Endothelial cell of umbilical vein (primary cell): ENCODE measurements around the gene ZDHHC11B. TPM values are rescaled to one million over a fixed set of nuclear protein-coding genes. Genes with fewer than 3 reads are reported as not detected.

Source experiments
- BruUV-seq: library from RNA; stranded (reverse); fragments of 400-500 nt; replicated peaks from 2 replicates; lab custom pipeline; 2021; lab: Mats Ljungman, UMichigan
- CTCF ChIA-PET: fragments of 300-600, 350-600 bp; sonication (Branson Sonifier 250); formaldehyde crosslinking; loops from one replicate; lab custom pipeline; 2021; ENCODE audit warnings: antibody characterized with exemption, inconsistent platforms; lab: Charles Lee
- POLR2A ChIA-PET: fragments of 300-600, 350-600 bp; sonication (Branson Sonifier 250); formaldehyde crosslinking; loops from one replicate; lab custom pipeline; 2021; ENCODE audit warnings: antibody characterized with exemption, inconsistent platforms; lab: Charles Lee
- DNase-seq: peaks from one replicate; pipeline ENCODE4 v3.0.0-alpha.2; 2011; ENCODE audit warnings: low read depth, low spot score
- FAIRE-seq: peaks from 2 replicates; lab custom pipeline; 2011; peaks lifted over from hg19 to GRCh38; lab: Jason Lieb, UNC
- H2AFZ ChIP-seq: 2 replicates; pipeline ENCODE4 v1.6.0; 2012; ENCODE audit warnings: low read depth, low read length, control low read depth, inconsistent platforms
- H3K27ac ChIP-seq: 2 replicates; pipeline ENCODE4 v1.5.1; 2011; ENCODE audit warnings: low read depth, mild to moderate bottlenecking, control low read depth, low read length, moderate library complexity; ENCODE audit not compliant: insufficient read depth
- H3K27me3 ChIP-seq, 2 experiments: 2 replicates each; pipeline versions ENCODE4 v1.6.0 to v1.6.1; 2011; ENCODE audit warnings: low read length in 2 of 2, mixed read lengths in 1 of 2; ENCODE audit not compliant: control insufficient read depth in 2 of 2, insufficient read depth in 2 of 2
- H3K36me3 ChIP-seq, 2 experiments: 2 replicates in 1 of 2; 3 replicates in 1 of 2; pipeline ENCODE4 v1.5.1; 2011; ENCODE audit warnings: low read length in 2 of 2, mild to moderate bottlenecking in 1 of 2, moderate library complexity in 1 of 2; ENCODE audit not compliant: control insufficient read depth in 2 of 2, insufficient read depth in 2 of 2; ENCODE audit errors: extremely low read depth in 1 of 2
- H3K4me1 ChIP-seq: 3 replicates; pipeline ENCODE4 v1.5.1; 2011; ENCODE audit warnings: mild to moderate bottlenecking, low read length; ENCODE audit not compliant: control insufficient read depth, insufficient read depth; ENCODE audit errors: extremely low read depth
- H3K4me2 ChIP-seq: 2 replicates; pipeline ENCODE4 v1.6.1; 2011; ENCODE audit warnings: low read length, control low read depth, mixed read lengths; ENCODE audit not compliant: insufficient read depth
- H3K4me3 ChIP-seq, 3 experiments: fragments of 200-600 bp in 1 of 3; sonication (generic), shearing (Covaris generic) in 1 of 3; replicated peaks in 1 of 3; 2 replicates each; pipeline ENCODE4 v1.5.1; 2011 to 2016; ENCODE audit warnings: control low read depth in 3 of 3, low read length in 3 of 3, mild to moderate bottlenecking in 2 of 3, inconsistent platforms in 1 of 3, low read depth in 1 of 3, moderate library complexity in 1 of 3; ENCODE audit not compliant: insufficient read depth in 1 of 3
- H3K79me2 ChIP-seq: 2 replicates; pipeline ENCODE4 v1.6.0; 2012; ENCODE audit warnings: low read length, inconsistent platforms; ENCODE audit not compliant: control insufficient read depth, insufficient read depth
- H3K9ac ChIP-seq: replicated peaks from 2 replicates; pipeline ENCODE3; 2011; ENCODE audit warnings: low read length, control low read depth; ENCODE audit not compliant: insufficient read depth; ENCODE audit errors: extremely low read depth
- H3K9me1 ChIP-seq: replicated peaks from 3 replicates; pipeline ENCODE4 v1.6.0; 2011; ENCODE audit warnings: mild to moderate bottlenecking, low read length; ENCODE audit not compliant: control insufficient read depth, insufficient read depth; ENCODE audit errors: extremely low read depth
- H3K9me3 ChIP-seq: replicated peaks from 2 replicates; pipeline ENCODE4 v1.5.1; 2012; ENCODE audit warnings: low read length, inconsistent platforms; ENCODE audit not compliant: control insufficient read depth, insufficient read depth
- H4K20me1 ChIP-seq: replicated peaks from 2 replicates; pipeline ENCODE3; 2011; ENCODE audit warnings: mild to moderate bottlenecking, low read length; ENCODE audit not compliant: control insufficient read depth, insufficient read depth; ENCODE audit errors: extremely low read depth
- CTCF ChIP-seq, 2 donors: IDR thresholded peaks; 1 replicate in 1 of 2; 2 replicates in 1 of 2; pipeline ENCODE4 v1.5.1; 2011; ENCODE audit warnings: low read length in 2 of 2, mild to moderate bottlenecking in 2 of 2, moderate library complexity in 2 of 2, control low read depth in 1 of 2, inconsistent platforms in 1 of 2, low read depth in 1 of 2; ENCODE audit not compliant: insufficient read depth in 1 of 2; ENCODE audit errors: extremely low read depth in 1 of 2
- EZH2 ChIP-seq: IDR thresholded peaks from 2 replicates; pipeline ENCODE4 v1.6.1; 2012; ENCODE audit warnings: borderline replicate concordance, low read depth, mild to moderate bottlenecking, moderate library complexity, low read length, inconsistent platforms; ENCODE audit not compliant: severe bottlenecking
- FOS ChIP-seq: IDR thresholded peaks from 2 replicates; pipeline ENCODE4 v1.6.1; 2011; ENCODE audit warnings: mild to moderate bottlenecking, low read length, moderate library complexity, borderline replicate concordance; ENCODE audit not compliant: insufficient read depth
- GATA2 ChIP-seq: IDR thresholded peaks from 2 replicates; pipeline ENCODE4 v1.7.0; 2011; ENCODE audit warnings: low read depth, mild to moderate bottlenecking, moderate library complexity, mixed read lengths, low read length; ENCODE audit not compliant: insufficient read length, insufficient read depth
- JUN ChIP-seq: IDR thresholded peaks from 2 replicates; pipeline ENCODE4 v1.6.1; 2011; ENCODE audit warnings: borderline replicate concordance, low read depth; ENCODE audit not compliant: insufficient read length, insufficient read depth
- MAX ChIP-seq: IDR thresholded peaks from 2 replicates; pipeline ENCODE4 v1.6.1; 2011; ENCODE audit not compliant: insufficient read depth, insufficient read length
- MYC ChIP-seq: IDR thresholded peaks from one replicate; pipeline ENCODE4 v1.6.1; 2011; ENCODE audit warnings: mild to moderate bottlenecking, low read depth, low read length
- POLR2A ChIP-seq: IDR thresholded peaks from 2 replicates; pipeline ENCODE4 v1.6.1; 2012; ENCODE audit warnings: low read depth, mild to moderate bottlenecking, control low read depth, low read length
- POLR2AphosphoS5 ChIP-seq: IDR thresholded peaks from 2 replicates; pipeline ENCODE4 v1.6.1; 2012; ENCODE audit warnings: low read depth, mild to moderate bottlenecking, control low read depth, low read length, moderate library complexity; ENCODE audit not compliant: insufficient read depth
- dilution Hi-C: fragments of 300-500 bp; cut with MboI; formaldehyde crosslinking; loops from one replicate; pipeline ENCODE4 v1.15.0; 2019; ENCODE audit warnings: low sequenced_read_pairs; ENCODE audit not compliant: extremely low pct_ligation_motif_present
- intact Hi-C: fragments of 100-400 bp; cut with micrococcal nuclease; formaldehyde crosslinking; loops from one replicate; pipeline ENCODE4 v1.10.0; 2022
- polyA plus RNA-seq, 4 experiments: library from polyadenylated mRNA; depleted of rRNA in 3 of 4; stranded (reverse) in 3 of 4; unstranded in 1 of 4; fragments of >200 nt; gene quantifications; 2 replicates each; pipeline versions ENCODE4 v1.2.1 to v1.2.3, GENCODE V29; 2011 to 2012; ENCODE audit warnings: missing spikeins in 1 of 4
- total RNA-seq: library from RNA; stranded (reverse); gene quantifications from 2 replicates; pipeline ENCODE4 v1.2.3, GENCODE V29; 2021

Gene ZDHHC11B
- total and polyA plus RNA-seq, 2 donors (not counting 3 experiments of a cell fraction or from before 2014, with no cell fraction given), result not detected

- Histone ChIP-seq H3K9me3 (no peaks in the 10 kb centered on the region), H3K4me3 (no peak overlapping the region), H2AFZ (no peak overlapping the region), H3K9ac (no peak overlapping the region), H3K4me1 (no peaks in the 10 kb centered on the region), H3K4me2 (no peak overlapping the region), H3K9me1 (no peaks in the 10 kb centered on the region), H4K20me1 (no peaks in the 10 kb centered on the region), H3K27ac (no peak overlapping the region), H3K27me3 (no peaks in the 10 kb centered on the region), H3K79me2 (no peaks in the 10 kb centered on the region), H3K36me3 (no peaks in the 10 kb centered on the region)
- TF ChIP-seq JUN, result no peak
- no peak for TF ChIP-seq EZH2
- TF ChIP-seq POLR2AphosphoS5, result no peak
- TF ChIP-seq MYC, result no peak
- no peak for TF ChIP-seq MAX
- TF ChIP-seq POLR2A, result no peak
- no peak for TF ChIP-seq FOS
- no peak for TF ChIP-seq CTCF (IDR thresholded peaks at IDR 0.05; ENCODE audit: extremely low read depth in 1 of 2, insufficient read depth in 1 of 2, low read depth in 1 of 2, low read length in 2 of 2)
- no peak for TF ChIP-seq GATA2
- ChIA-PET POLR2A (no interaction called here), CTCF (interaction anchor here (1.0 kb wide), 1 partner anchor 10 kb away, joined by 3 read pairs; no protein-coding TSS in a partner anchor)
- DNase-seq (no peak), FAIRE-seq (no peak)
- no TSS peak for BruUV-seq
- intact Hi-C loops (no loop called here), dilution Hi-C loops (no loop called here)
Observed at GRCh38 chr5:761059-761771, 23.3 kb downstream of the ZDHHC11B start.
